ENCODE data around the gene CSNK1A1L. TPM values are rescaled to one million over a fixed set of nuclear protein-coding genes. Genes with fewer than 3 reads are reported as not detected.
"Not testable (repeated sequence)": the region's sequence is repeated elsewhere in the genome, so short reads cannot be mapped to it uniquely, and the experiment has no call there.

CSNK1A1L gene
- total RNA-seq, 1 donor from 2014 or later, result not detected

DNA sequence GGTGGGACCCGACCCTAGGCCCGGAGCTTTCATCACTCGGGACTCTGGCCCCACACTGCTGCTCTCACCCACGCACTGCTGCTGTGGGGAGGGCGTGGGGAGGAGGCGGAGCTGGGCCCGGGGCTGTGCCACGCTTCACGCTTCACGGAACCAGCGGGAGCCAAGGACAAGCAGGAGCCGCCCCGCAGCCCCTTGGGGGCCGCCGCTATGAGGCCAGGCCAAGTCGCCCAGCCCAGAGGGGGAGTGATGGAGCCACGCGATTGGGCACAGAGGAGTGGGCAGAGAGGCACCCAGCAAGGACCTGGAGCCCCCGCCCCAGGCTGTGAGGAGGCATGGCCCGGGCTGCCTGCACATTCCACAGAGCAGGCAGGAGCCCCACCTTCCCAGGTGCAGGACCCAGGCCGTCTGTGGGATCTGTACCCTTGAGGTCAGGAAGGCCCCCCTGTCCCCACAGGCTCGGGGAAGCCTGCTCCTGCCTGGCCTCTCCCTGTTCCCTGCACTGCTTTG is 35.8 kb downstream of the CSNK1A1L start:
- DNase-seq (no peak), ATAC-seq (no peak)

DNA sequence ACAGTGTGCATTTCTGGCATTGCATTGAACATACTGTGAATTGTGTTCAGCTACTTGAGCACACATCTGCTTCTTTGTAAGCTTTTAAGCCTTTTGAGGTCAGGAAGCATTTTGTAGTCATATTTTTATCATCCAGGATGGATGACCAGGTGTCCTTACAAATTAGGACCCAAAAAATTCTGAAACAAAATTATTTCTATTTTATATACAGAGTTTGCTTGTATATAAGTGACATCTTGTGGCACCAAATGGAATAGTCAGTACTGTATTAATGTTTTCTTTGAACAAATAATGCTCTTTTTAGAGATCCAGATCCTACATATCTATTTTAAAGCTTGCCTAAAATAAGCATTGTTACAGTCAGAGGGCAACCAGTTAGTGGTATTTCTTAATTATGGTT is 36.5 kb downstream of the CSNK1A1L start:
- DNase-seq, result no peak
- ATAC-seq, result no peak
- intact Hi-C loops (cut with micrococcal nuclease), result no loop called here

More for the DNA sequence above, 35.8 kb downstream of the CSNK1A1L start:
- intact Hi-C loops (cut with micrococcal nuclease), result no loop called here

DNA sequence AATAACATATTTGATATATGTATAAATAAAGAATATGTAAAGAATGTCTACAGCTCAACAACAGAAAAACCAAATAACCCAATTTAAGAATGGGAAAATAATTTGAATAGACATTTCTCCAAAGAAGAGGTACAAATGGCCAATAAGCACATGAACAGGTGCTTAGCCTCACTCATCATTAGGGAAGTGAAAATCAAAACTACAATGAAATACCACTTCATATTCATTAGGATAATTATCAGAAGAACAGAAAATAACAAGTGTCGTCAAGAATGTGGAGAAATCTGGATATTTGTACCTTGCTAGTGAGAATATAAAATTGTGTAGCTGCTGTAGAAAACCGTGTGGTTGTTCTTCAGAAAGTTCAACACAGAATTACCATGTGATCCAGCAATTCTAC is 37.6 kb downstream of the CSNK1A1L start:
- intact Hi-C loops (cut with micrococcal nuclease), result no loop called here
- DNase-seq (no peak), ATAC-seq (no peak)

DNA sequence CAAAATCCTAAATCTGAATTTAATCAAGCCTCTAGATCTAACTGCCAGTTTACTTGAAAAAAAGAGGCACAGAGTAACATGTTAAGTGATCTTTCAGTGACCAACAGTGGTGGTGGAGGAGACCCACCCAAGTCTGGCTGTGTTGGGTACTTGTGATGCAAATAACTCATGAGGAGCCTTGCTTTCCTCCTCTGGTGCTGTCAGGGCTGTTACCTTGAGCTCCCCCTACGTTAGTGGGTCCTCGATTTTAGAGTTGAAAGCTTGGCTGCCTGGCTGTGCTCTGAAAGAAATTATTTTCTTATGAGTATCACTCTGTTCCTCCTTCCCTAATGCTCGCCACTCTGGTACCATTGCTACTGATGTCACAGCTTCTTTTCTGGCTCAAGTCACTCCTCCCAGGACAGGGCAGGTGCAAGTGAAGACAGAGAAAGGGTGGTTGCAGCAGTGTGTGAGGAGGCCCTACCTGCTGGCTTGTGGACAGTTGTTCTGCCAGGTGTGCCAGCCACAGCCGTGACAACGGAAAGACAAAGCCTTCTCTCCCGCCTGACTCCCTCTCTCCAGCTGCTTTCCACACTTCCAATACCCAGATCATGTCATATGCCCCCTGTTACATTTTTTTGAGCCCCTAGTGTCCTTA is 39.5 kb downstream of the CSNK1A1L start:
- ATAC-seq (no peak), DNase-seq (no peak)
- intact Hi-C loops (cut with micrococcal nuclease), result no loop called here

DNA sequence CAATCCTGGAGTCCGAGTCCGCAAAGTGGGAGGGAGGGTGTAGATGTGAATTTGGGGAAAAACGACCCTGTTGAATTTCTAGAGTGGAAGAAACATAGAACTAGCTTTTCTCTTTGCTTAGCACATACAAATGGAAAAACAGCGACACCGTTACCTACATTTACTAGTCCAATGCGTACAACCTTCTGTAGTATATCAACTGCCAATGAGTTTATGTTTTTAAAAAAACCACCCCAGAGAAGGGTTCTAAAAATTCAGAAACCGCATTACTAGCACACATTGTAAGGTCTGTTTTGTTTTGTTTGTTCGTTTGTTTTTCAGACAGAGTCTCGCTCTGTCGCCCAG is 45.6 kb downstream of the CSNK1A1L start:
- ATAC-seq (no peak), DNase-seq (no peak)
- intact Hi-C loops (cut with micrococcal nuclease), result no loop called here

DNA sequence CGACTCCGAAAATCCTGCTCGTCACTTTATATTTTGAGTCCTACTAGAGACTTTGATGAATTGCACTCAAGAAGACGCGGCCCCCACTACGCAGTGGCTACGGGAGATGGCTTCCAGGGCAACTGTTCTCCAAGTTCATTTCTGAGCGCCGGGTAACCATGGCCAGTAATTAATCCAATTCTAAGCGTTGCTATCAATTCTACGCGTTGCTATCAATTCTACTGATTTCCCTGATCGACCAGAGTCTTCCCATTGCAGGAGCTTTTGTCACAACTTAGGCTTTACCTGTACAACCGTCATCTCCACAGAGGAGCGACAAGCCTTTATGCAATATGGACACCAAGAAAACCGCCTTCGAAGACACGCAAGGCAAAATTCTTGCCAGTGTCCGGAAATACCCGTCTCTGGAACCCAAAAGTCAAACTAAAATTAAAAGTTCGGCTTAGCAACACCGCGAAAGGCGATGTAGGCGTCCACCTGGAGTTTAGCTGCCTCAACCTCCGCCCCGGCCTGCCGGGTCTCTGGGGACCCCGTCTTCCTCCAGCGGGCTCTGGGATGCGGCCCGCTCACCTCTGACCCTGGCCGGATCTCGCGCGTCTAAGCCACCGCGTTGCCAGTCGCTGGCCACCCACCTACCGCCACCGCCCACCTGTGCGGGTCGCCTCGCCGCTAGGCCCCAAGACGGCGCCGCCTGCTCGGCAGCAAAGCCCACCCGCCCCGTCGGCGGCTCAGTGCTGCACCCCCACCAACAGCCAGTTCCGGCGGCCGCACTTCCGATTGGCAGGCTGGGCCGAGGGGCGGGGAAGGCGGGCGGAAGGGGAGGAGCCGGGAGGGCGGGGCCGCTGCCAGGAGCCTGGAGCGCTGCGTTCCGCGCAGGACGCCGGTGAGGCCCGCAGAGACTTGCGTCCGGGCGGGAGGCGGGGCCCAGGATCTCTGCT is 46.3 kb downstream of the CSNK1A1L start, which contains the start of gene SUPT20H:
Gene SUPT20H (minus strand): TSS at position 779 of the 938 bp plus-strand sequence. CDS start 8,198 bp downstream, outside the sequence.
- DNase-seq (peak; percentile 97), ATAC-seq (peak; percentile 99)
- intact Hi-C loops (cut with micrococcal nuclease), result no loop called here

DNA sequence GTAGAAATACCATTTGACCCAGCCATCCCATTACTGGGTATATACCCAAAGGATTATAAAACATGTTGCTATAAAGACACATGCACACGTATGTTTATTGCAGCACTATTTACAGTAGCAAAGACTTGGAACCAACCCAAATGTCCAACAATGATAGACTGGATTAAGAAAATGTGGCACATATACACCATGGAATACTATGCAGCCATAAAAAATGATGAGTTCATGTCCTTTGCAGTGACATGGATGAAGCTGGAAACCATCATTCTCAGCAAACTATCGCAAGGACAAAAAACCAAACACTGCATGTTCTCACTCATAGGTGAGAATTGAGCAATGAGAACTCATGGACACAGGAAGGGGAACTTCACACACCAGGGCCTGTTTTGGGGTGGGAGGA is 49.2 kb downstream of the CSNK1A1L start:
- ATAC-seq; intact Hi-C loops (cut with micrococcal nuclease); DNase-seq: not testable (repeated sequence)

Other genes starting within 250 kb of the CSNK1A1L start
- 4.5 TPM for gene SMAD9, start 185.4 kb downstream of the CSNK1A1L start, total RNA-seq
- 7.9 TPM for gene ALG5, start 106.3 kb downstream of the CSNK1A1L start, total RNA-seq
- 20.8 TPM for gene EXOSC8, start 104.9 kb downstream of the CSNK1A1L start, total RNA-seq
- 34.8 TPM for gene SUPT20H, start 46.0 kb downstream of the CSNK1A1L start, total RNA-seq

Measured in left ventricle myocardium superior (tissue), 1 donor.